Breast epithelium (tissue), 4 donors: ENCODE data around the gene IFIT1B. TPM values are rescaled to one million over a fixed set of nuclear protein-coding genes. Genes with fewer than 3 reads are reported as not detected.

Experiments used
- DNase-seq, 2 donors: peaks; one replicate each; pipeline ENCODE4 v3.0.0-alpha.2; 2019; ENCODE audit warnings: low spot score in 2 of 2
- H3K27ac ChIP-seq, 2 donors: fragments of 200-600 bp; sonication (generic) in 1 of 2; one replicate each; pipeline ENCODE4 v1.5.1; 2016 to 2019; ENCODE audit warnings: mild to moderate bottlenecking in 1 of 2
- H3K27me3 ChIP-seq, 2 donors: fragments of 200-600 bp; sonication (generic) in 1 of 2; one replicate each; pipeline versions ENCODE4 v1.5.1 to v1.6.0; 2017 to 2019; ENCODE audit warnings: control low read depth in 1 of 2, mild to moderate bottlenecking in 1 of 2
- H3K36me3 ChIP-seq: fragments of 200-600 bp; one replicate; pipeline ENCODE4 v1.5.1; 2019
- H3K4me1 ChIP-seq, 2 donors: fragments of 200-600 bp; sonication (generic); one replicate each; pipeline ENCODE4 v1.5.1; 2016 to 2019; ENCODE audit warnings: control low read depth in 1 of 2
- H3K4me3 ChIP-seq, 3 donors: fragments of 200-600 bp; sonication (generic); 1 replicate in 2 of 3; 2 replicates in 1 of 3; pipeline ENCODE4 v1.5.1; 2016 to 2019; ENCODE audit warnings: mild to moderate bottlenecking in 3 of 3, moderate library complexity in 2 of 3
- H3K9me3 ChIP-seq, 2 donors: fragments of 200-600 bp; sonication (generic) in 1 of 2; one replicate each; pipeline ENCODE4 v1.5.1; 2016 to 2019; ENCODE audit warnings: control low read depth in 1 of 2
- POLR2A ChIP-seq: fragments of 450-650 bp; IDR thresholded peaks from one replicate; pipeline ENCODE4 v1.6.1; 2016; ENCODE audit warnings: antibody characterized with exemption, mild to moderate bottlenecking, moderate library complexity
- POLR2AphosphoS5 ChIP-seq, 3 donors: sonication (generic); formaldehyde crosslinking; IDR thresholded peaks; one replicate each; pipeline ENCODE4 v1.6.1; 2017; ENCODE audit warnings: antibody characterized with exemption in 3 of 3
- intact Hi-C: fragments of 100-400 bp; cut with DNase I; formaldehyde crosslinking; loops from one replicate; pipeline ENCODE4 v1.15.1; 2023; ENCODE audit warnings: low total_unique reads
- total RNA-seq, 3 donors: library from RNA; depleted of rRNA; stranded (reverse); fragments of >200 nt; gene quantifications; one replicate each; pipeline ENCODE4 v1.1.0, GENCODE V29; 2016
- TF ChIP-seq, protein P1 (sequence below), 3 donors: fragments of 450-650 bp; IDR thresholded peaks; one replicate each; pipeline ENCODE4 v1.5.1; 2016 to 2017; ENCODE audit warnings: antibody characterized with exemption in 3 of 3, mild to moderate bottlenecking in 3 of 3, moderate library complexity in 3 of 3

The IFIT1B gene
- total RNA-seq, 3 donors from 2014 or later, result not detected

DNA sequence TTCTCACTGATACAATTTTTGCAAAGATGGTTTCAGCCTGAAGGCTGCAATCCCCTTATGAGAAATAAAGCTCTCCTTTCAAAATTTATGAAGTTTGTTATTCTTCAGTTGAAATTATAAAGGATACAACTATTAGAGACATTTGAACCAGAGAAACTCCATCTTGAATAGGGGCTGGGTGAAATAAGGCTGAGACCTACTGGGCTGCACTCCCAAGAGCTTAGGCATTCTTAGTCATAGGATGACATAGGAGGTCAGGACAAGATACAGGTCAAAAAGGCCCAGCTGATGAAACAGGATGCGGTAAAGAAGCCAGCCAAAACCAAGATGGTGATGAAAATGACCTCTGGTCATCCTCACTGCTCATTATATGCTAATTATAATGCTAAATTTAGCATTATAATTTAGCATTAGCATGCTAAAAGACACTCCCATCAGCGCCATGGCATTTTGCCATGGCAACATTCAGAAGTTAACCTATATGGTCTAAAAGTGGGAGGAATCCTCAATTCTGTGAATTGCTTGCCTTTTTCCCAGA is 22.4 kb upstream of the IFIT1B start:
- intact Hi-C loops, result no loop called here
- Histone ChIP-seq H3K27ac (no peak overlapping the region), H3K27me3 (no peaks in the 10 kb centered on the region), H3K9me3 (no peaks in the 10 kb centered on the region), H3K4me1 (no peaks in the 10 kb centered on the region), H3K36me3 (no peaks in the 10 kb centered on the region), H3K4me3 (no peak overlapping the region)
- no peak for DNase-seq
- TF ChIP-seq, protein P1, sequence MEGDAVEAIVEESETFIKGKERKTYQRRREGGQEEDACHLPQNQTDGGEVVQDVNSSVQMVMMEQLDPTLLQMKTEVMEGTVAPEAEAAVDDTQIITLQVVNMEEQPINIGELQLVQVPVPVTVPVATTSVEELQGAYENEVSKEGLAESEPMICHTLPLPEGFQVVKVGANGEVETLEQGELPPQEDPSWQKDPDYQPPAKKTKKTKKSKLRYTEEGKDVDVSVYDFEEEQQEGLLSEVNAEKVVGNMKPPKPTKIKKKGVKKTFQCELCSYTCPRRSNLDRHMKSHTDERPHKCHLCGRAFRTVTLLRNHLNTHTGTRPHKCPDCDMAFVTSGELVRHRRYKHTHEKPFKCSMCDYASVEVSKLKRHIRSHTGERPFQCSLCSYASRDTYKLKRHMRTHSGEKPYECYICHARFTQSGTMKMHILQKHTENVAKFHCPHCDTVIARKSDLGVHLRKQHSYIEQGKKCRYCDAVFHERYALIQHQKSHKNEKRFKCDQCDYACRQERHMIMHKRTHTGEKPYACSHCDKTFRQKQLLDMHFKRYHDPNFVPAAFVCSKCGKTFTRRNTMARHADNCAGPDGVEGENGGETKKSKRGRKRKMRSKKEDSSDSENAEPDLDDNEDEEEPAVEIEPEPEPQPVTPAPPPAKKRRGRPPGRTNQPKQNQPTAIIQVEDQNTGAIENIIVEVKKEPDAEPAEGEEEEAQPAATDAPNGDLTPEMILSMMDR (IDR thresholded peaks at IDR 0.05), result no peak
- TF ChIP-seq POLR2AphosphoS5 (IDR thresholded peaks at IDR 0.05), result no peak
- no peak for TF ChIP-seq POLR2A

DNA sequence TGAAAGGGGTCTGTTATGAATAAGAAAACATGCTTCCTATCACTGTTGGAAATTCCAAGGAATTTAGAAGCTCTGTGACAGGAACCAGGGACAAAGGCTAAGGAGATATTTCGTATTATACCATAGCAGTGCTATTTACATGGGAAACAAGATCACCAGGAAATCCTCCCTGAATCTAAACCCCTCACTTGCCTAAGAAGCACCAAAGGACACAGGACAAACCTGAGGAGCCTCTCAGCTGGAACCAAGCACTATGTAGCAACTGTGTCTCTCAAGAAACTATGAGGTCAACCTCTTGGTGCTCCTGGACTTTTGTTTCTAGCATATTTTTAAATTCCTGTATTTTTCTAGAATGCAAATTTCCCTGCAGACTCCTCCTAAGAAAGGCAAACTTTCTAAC is 20.8 kb upstream of the IFIT1B start:
- H3K27ac ChIP-seq, result no peak overlapping the region
- intact Hi-C loops, result no loop called here

DNA sequence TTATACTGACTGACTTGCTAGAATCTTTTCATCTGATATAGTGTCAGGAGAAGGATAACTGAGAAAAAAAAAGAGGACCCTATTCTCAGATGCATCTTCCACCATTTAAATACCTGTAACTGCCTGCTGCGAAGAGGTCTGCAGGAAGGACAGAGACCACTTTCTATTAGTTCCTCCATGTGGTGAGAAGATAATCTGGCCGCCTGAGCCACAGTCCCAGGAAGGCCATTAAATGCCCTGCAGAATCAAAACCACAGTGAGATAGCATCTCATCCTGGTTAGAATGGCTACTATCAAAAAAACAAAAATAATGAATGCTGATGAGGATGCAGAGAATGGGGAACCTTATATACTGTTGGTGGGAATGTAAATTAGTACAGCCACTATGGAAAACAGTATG is 19.9 kb upstream of the IFIT1B start:
- intact Hi-C loops, result no loop called here
- TF ChIP-seq, protein P1 (IDR thresholded peaks at IDR 0.05), result no peak
- TF ChIP-seq POLR2AphosphoS5 (IDR thresholded peaks at IDR 0.05) (no peak), POLR2A (no peak)

More for the DNA sequence above, 20.8 kb upstream of the IFIT1B start:
- DNase-seq, result no peak
- no peaks in the 10 kb centered on the region for H3K27me3 ChIP-seq
- TF ChIP-seq POLR2AphosphoS5 (IDR thresholded peaks at IDR 0.05) (no peak), POLR2A (no peak)
- TF ChIP-seq, protein P1 (IDR thresholded peaks at IDR 0.05), result no peak
- no peaks in the 10 kb centered on the region for H3K9me3 ChIP-seq
- H3K4me1 ChIP-seq, result no peaks in the 10 kb centered on the region
- no peak overlapping the region for H3K4me3 ChIP-seq
- H3K36me3 ChIP-seq, result no peaks in the 10 kb centered on the region

DNA sequence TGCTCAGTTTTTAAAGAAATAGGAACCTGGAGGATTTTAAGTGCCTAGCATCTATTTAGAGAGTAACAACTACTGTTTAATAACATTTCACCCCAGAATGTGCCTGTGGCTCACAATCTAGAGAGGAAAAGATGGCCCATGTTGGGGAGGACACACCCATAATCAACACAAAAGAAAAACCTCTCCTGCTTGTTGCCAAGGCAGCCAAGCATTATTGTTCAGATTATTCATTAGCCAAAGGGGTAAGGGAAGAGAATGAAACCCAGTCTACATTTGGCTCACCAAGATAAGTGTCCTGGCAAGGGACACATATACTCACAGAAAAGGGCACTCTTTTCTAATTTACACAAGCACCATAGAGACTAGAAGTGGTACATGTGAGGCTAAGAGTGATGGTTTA is 17.7 kb upstream of the IFIT1B start:
- H3K36me3 ChIP-seq, result no peaks in the 10 kb centered on the region
- H3K27ac ChIP-seq, result no peak overlapping the region
- intact Hi-C loops, result no loop called here
- H3K4me3 ChIP-seq, result no peak overlapping the region
- no peaks in the 10 kb centered on the region for H3K27me3 ChIP-seq
- no peaks in the 10 kb centered on the region for H3K4me1 ChIP-seq
- TF ChIP-seq, protein P1 (IDR thresholded peaks at IDR 0.05), result no peak
- TF ChIP-seq POLR2AphosphoS5 (IDR thresholded peaks at IDR 0.05), result no peak
- TF ChIP-seq POLR2A, result no peak
- no peak for DNase-seq
- H3K9me3 ChIP-seq, result no peaks in the 10 kb centered on the region

More for the DNA sequence above, 19.9 kb upstream of the IFIT1B start:
- no peak for DNase-seq
- H3K36me3 ChIP-seq, result no peaks in the 10 kb centered on the region
- H3K27ac ChIP-seq, result no peak overlapping the region
- H3K9me3 ChIP-seq, result no peaks in the 10 kb centered on the region
- H3K27me3 ChIP-seq, result no peaks in the 10 kb centered on the region
- H3K4me1 ChIP-seq, result no peaks in the 10 kb centered on the region
- H3K4me3 ChIP-seq, result no peak overlapping the region

DNA sequence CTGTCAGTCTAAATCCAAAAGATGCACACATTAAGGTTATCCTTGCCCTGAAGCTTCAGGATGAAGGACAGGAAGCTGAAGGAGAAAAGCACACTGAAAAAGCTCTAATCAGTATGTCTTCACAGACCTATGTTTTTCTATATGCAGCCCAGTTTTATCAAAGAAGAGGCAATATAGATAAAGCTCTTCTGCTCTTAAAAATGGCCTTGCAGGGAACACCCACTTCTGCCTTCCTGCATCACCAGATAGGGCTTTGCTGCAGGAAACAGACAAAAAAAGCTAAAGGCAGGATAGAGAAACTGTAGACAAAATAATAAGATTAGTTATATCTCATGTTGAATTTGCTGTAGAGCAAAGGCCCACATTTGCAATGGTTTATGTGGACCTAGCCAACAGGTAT is 14.9 kb upstream of the IFIT1B start:
- Histone ChIP-seq H3K9me3 (no peaks in the 10 kb centered on the region), H3K27me3 (no peaks in the 10 kb centered on the region), H3K4me3 (no peak overlapping the region), H3K4me1 (no peaks in the 10 kb centered on the region), H3K27ac (no peak overlapping the region), H3K36me3 (no peaks in the 10 kb centered on the region)
- intact Hi-C loops, result no loop called here
- TF ChIP-seq POLR2AphosphoS5 (IDR thresholded peaks at IDR 0.05) (no peak), POLR2A (no peak)
- TF ChIP-seq, protein P1 (IDR thresholded peaks at IDR 0.05), result no peak
- DNase-seq, result no peak
